ENCODE results near the gene SUN5.

GRCh38 chr20:32984196-32984595 is 20.0 kb downstream of the SUN5 start:
- TF ChIP-seq POLR2A (IDR thresholded peaks at IDR 0.05; ENCODE audit: low read length) (no peak), GATA1 (IDR thresholded peaks at IDR 0.05; ENCODE audit: low read depth, low read length) (no peak)

Data from erythroblast (primary cell).